ENCODE results near the gene MGAT5.

The MGAT5 gene

GRCh38 chr2:134243244-134243643 is 10.6 kb upstream of the MGAT5 start:
- Histone ChIP-seq H3K9ac (ENCODE audit: low read length) (no peak overlapping the region), H3K9me2 (ENCODE audit: low read depth, low read length) (no peaks in the 10 kb centered on the region), H4K20me1 (ENCODE audit: insufficient read depth, low read length) (no peaks in the 10 kb centered on the region), H3K9me3 (ENCODE audit: low read length) (no peaks in the 10 kb centered on the region), H3K27me3 (ENCODE audit: insufficient read depth, low read length) (no peaks in the 10 kb centered on the region), H3K79me2 (ENCODE audit: insufficient read depth, low read length) (peaks cover 19% of the 10 kb centered on the region), H3K4me2 (ENCODE audit: low read length) (no peak overlapping the region), H3K4me1 (ENCODE audit: insufficient read depth, low read length, severe bottlenecking) (peaks cover 56% of the 10 kb centered on the region), H3K27ac (ENCODE audit: low read depth, low read length, poor library complexity, severe bottlenecking) (no peak overlapping the region), H2AFZ (ENCODE audit: low read length) (no peak overlapping the region), H3K4me3 (ENCODE audit: low read depth, low read length, poor library complexity, severe bottlenecking) (no peak overlapping the region), H3F3A (ENCODE audit: insufficient read depth, low read length) (peaks cover 8% of the 10 kb centered on the region; the same call in 1 of the 2 replicates), H3K36me3 (ENCODE audit: insufficient read depth, low read length) (no peaks in the 10 kb centered on the region)
- TF ChIP-seq, protein P1, sequence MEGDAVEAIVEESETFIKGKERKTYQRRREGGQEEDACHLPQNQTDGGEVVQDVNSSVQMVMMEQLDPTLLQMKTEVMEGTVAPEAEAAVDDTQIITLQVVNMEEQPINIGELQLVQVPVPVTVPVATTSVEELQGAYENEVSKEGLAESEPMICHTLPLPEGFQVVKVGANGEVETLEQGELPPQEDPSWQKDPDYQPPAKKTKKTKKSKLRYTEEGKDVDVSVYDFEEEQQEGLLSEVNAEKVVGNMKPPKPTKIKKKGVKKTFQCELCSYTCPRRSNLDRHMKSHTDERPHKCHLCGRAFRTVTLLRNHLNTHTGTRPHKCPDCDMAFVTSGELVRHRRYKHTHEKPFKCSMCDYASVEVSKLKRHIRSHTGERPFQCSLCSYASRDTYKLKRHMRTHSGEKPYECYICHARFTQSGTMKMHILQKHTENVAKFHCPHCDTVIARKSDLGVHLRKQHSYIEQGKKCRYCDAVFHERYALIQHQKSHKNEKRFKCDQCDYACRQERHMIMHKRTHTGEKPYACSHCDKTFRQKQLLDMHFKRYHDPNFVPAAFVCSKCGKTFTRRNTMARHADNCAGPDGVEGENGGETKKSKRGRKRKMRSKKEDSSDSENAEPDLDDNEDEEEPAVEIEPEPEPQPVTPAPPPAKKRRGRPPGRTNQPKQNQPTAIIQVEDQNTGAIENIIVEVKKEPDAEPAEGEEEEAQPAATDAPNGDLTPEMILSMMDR (IDR thresholded peaks at IDR 0.05; ENCODE audit: low read length), result no peak
- no peak for TF ChIP-seq EZH2 (IDR thresholded peaks at IDR 0.05; ENCODE audit: borderline replicate concordance, low read length)

DNA sequence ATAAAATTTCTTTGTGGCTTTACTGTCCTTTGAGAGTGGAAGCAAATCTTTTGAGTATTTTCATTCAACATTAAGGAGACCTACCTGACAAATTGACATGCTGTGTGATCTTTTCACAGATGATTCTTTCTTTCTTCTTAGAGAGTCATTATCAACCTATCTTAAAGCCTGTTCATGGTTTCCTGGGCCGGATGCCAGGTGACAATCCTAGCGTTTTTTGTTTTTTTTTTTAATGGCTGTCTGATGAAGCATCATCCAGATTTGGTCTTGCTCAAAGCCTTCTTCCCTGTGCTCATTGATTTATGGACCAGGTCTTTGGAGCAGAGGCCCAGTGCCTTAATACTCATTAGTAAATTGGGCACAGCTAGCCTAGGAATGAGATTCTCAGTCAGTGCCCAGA is 9.8 kb upstream of the MGAT5 start:
- Histone ChIP-seq H3K9ac (ENCODE audit: low read length) (no peak overlapping the region), H4K20me1 (ENCODE audit: insufficient read depth, low read length) (no peaks in the 10 kb centered on the region)
- TF ChIP-seq, protein P1 (IDR thresholded peaks at IDR 0.05; ENCODE audit: low read length), result no peak
- TF ChIP-seq EZH2 (IDR thresholded peaks at IDR 0.05; ENCODE audit: borderline replicate concordance, low read length), result no peak

GRCh38 chr2:134244587-134244986 is 9.3 kb upstream of the MGAT5 start:
- no peak overlapping the region for H2AFZ ChIP-seq (ENCODE audit: low read length)
- peak overlapping the region; percentile 77; the same call in 1 of the 2 replicates for H3K4me2 ChIP-seq (ENCODE audit: low read length)
- no peaks in the 10 kb centered on the region for H3K9me3 ChIP-seq (ENCODE audit: low read length)
- peaks cover 8% of the 10 kb centered on the region; the same call in 1 of the 2 replicates for H3F3A ChIP-seq (ENCODE audit: insufficient read depth, low read length)
- no peak overlapping the region for H3K4me3 ChIP-seq (ENCODE audit: low read depth, low read length, poor library complexity, severe bottlenecking)
- H3K27me3 ChIP-seq (ENCODE audit: insufficient read depth, low read length), result no peaks in the 10 kb centered on the region
- H3K4me1 ChIP-seq (ENCODE audit: insufficient read depth, low read length, severe bottlenecking), result peaks cover 69% of the 10 kb centered on the region
- peak overlapping the region; percentile 66 for H3K27ac ChIP-seq (ENCODE audit: low read depth, low read length, poor library complexity, severe bottlenecking)
- H3K79me2 ChIP-seq (ENCODE audit: insufficient read depth, low read length), result peaks cover 25% of the 10 kb centered on the region
- no peaks in the 10 kb centered on the region for H4K20me1 ChIP-seq (ENCODE audit: insufficient read depth, low read length)
- TF ChIP-seq, protein P1 (IDR thresholded peaks at IDR 0.05; ENCODE audit: low read length), result peak; percentile 60
- TF ChIP-seq EZH2 (IDR thresholded peaks at IDR 0.05; ENCODE audit: borderline replicate concordance, low read length), result no peak
- no peak overlapping the region for H3K9ac ChIP-seq (ENCODE audit: low read length)
- no peaks in the 10 kb centered on the region for H3K9me2 ChIP-seq (ENCODE audit: low read depth, low read length)
- H3K36me3 ChIP-seq (ENCODE audit: insufficient read depth, low read length), result no peaks in the 10 kb centered on the region

More for the DNA sequence above, 9.8 kb upstream of the MGAT5 start:
- Histone ChIP-seq H3K9me3 (ENCODE audit: low read length) (no peaks in the 10 kb centered on the region), H3K27me3 (ENCODE audit: insufficient read depth, low read length) (no peaks in the 10 kb centered on the region), H3K4me2 (ENCODE audit: low read length) (peak overlapping the region; percentile 77; the same call in 1 of the 2 replicates), H3K27ac (ENCODE audit: low read depth, low read length, poor library complexity, severe bottlenecking) (peak overlapping the region; percentile 66), H3K9me2 (ENCODE audit: low read depth, low read length) (no peaks in the 10 kb centered on the region), H3K4me1 (ENCODE audit: insufficient read depth, low read length, severe bottlenecking) (peaks cover 64% of the 10 kb centered on the region), H3F3A (ENCODE audit: insufficient read depth, low read length) (peaks cover 8% of the 10 kb centered on the region; the same call in 1 of the 2 replicates), H2AFZ (ENCODE audit: low read length) (no peak overlapping the region), H3K79me2 (ENCODE audit: insufficient read depth, low read length) (peaks cover 22% of the 10 kb centered on the region), H3K4me3 (ENCODE audit: low read depth, low read length, poor library complexity, severe bottlenecking) (no peak overlapping the region), H3K36me3 (ENCODE audit: insufficient read depth, low read length) (no peaks in the 10 kb centered on the region)
